MCF 10A (cell line): ENCODE data around the gene LRATD1. TPM values are rescaled to one million over a fixed set of nuclear protein-coding genes. Genes with fewer than 3 reads are reported as not detected.

Experiments
- BruUV-seq: library from RNA; stranded (reverse); fragments of 400-500 nt; replicated peaks from 2 replicates; lab custom pipeline; 2021; lab: Mats Ljungman, UMichigan
- CTCF ChIA-PET: fragments of 300-600 bp; sonication (Branson Sonifier 250); formaldehyde crosslinking; extraction: SDS; loops from one replicate; lab custom pipeline; 2021; ENCODE audit warnings: antibody characterized with exemption, inconsistent platforms; lab: Yijun Ruan, JAX
- POLR2A ChIA-PET: fragments of 300-600, 350-650 bp; sonication (Branson Sonifier 250); formaldehyde crosslinking; extraction: SDS; loops from one replicate; lab custom pipeline; 2020; ENCODE audit warnings: antibody characterized with exemption, inconsistent platforms; lab: Yijun Ruan, JAX
- DNase-seq: peaks from one replicate; pipeline ENCODE4 v3.0.0-alpha.2; 2018; ENCODE audit not compliant: unreplicated experiment
- H3K27ac Mint-ChIP-seq: one replicate; pipeline ENCODE4 v1.8.0; 2022; ENCODE audit warnings: mild to moderate bottlenecking, low read depth, mixed read lengths; ENCODE audit not compliant: unreplicated experiment
- H3K27me3 Mint-ChIP-seq: one replicate; pipeline ENCODE4 v1.8.0; 2022; ENCODE audit warnings: mixed read lengths; ENCODE audit not compliant: insufficient read depth, unreplicated experiment
- H3K36me3 Mint-ChIP-seq: one replicate; pipeline ENCODE4 v1.8.0; 2022; ENCODE audit warnings: mild to moderate bottlenecking, moderate library complexity, mixed read lengths; ENCODE audit not compliant: insufficient read depth, unreplicated experiment
- H3K4me1 Mint-ChIP-seq: one replicate; pipeline ENCODE4 v1.8.0; 2022; ENCODE audit warnings: mixed read lengths; ENCODE audit not compliant: insufficient read depth, unreplicated experiment
- H3K4me3 Mint-ChIP-seq: one replicate; pipeline ENCODE4 v1.8.0; 2022; ENCODE audit warnings: mild to moderate bottlenecking, moderate library complexity, mixed read lengths; ENCODE audit not compliant: unreplicated experiment
- H3K9me3 Mint-ChIP-seq: one replicate; pipeline ENCODE4 v1.8.0; 2022; ENCODE audit warnings: mixed read lengths; ENCODE audit not compliant: unreplicated experiment
- intact Hi-C: fragments of 100-400 bp; cut with micrococcal nuclease; formaldehyde crosslinking; loops from 2 replicates; pipeline ENCODE4 v1.14.1; 2022
- total RNA-seq: library from RNA; stranded (reverse); gene quantifications from 2 replicates; pipeline ENCODE4 v1.2.3, GENCODE V29; 2022
- TF ChIP-seq, protein P1 (sequence below): fragments of 200-600 bp; IDR thresholded peaks from one replicate; pipeline ENCODE4 v1.8.0; 2022; ENCODE audit warnings: antibody characterized with exemption, mild to moderate bottlenecking; ENCODE audit not compliant: unreplicated experiment

The LRATD1 gene
- total RNA-seq, 1 experiment from 2014 or later, result 2.2 TPM

DNA sequence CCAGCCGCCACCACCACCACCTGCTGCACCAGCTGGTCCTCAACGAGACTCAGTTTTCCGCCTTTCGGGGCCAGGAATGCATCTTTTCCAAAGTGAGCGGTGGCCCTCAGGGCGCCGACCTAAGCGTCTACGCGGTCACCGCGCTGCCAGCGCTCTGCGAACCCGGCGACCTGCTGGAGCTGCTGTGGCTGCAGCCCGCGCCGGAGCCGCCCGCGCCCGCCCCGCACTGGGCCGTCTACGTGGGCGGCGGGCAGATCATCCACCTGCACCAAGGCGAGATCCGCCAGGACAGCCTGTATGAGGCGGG, 1.6 kb downstream of the LRATD1 start:
- TF ChIP-seq, protein P1, sequence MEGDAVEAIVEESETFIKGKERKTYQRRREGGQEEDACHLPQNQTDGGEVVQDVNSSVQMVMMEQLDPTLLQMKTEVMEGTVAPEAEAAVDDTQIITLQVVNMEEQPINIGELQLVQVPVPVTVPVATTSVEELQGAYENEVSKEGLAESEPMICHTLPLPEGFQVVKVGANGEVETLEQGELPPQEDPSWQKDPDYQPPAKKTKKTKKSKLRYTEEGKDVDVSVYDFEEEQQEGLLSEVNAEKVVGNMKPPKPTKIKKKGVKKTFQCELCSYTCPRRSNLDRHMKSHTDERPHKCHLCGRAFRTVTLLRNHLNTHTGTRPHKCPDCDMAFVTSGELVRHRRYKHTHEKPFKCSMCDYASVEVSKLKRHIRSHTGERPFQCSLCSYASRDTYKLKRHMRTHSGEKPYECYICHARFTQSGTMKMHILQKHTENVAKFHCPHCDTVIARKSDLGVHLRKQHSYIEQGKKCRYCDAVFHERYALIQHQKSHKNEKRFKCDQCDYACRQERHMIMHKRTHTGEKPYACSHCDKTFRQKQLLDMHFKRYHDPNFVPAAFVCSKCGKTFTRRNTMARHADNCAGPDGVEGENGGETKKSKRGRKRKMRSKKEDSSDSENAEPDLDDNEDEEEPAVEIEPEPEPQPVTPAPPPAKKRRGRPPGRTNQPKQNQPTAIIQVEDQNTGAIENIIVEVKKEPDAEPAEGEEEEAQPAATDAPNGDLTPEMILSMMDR, result no peak
- BruUV-seq, result no TSS peak
- intact Hi-C loops, result loop anchor here (1.0 to 10.0 kb wide), 9 partner anchors 123 to 1577 kb away; no protein-coding TSS in a partner anchor
- no peaks in the 10 kb centered on the region for H3K27me3 Mint-ChIP-seq
- peaks cover 5% of the 10 kb centered on the region for H3K36me3 Mint-ChIP-seq
- H3K4me3 Mint-ChIP-seq, result peak overlapping the region; percentile 75
- DNase-seq, result no peak
- peaks cover 17% of the 10 kb centered on the region for H3K4me1 Mint-ChIP-seq
- H3K9me3 Mint-ChIP-seq, result no peaks in the 10 kb centered on the region
- H3K27ac Mint-ChIP-seq, result peak overlapping the region; percentile 88
- ChIA-PET POLR2A (interaction anchor here (0.7 to 1.3 kb wide), 5 partner anchors 98 to 337 kb away, joined by 3 to 4 read pairs (median 3); no protein-coding TSS in a partner anchor), CTCF (interaction anchor here (0.6 to 2.7 kb wide), 28 partner anchors 10 to 1587 kb away, joined by 3 to 14 read pairs (median 4); no protein-coding TSS in a partner anchor)

DNA sequence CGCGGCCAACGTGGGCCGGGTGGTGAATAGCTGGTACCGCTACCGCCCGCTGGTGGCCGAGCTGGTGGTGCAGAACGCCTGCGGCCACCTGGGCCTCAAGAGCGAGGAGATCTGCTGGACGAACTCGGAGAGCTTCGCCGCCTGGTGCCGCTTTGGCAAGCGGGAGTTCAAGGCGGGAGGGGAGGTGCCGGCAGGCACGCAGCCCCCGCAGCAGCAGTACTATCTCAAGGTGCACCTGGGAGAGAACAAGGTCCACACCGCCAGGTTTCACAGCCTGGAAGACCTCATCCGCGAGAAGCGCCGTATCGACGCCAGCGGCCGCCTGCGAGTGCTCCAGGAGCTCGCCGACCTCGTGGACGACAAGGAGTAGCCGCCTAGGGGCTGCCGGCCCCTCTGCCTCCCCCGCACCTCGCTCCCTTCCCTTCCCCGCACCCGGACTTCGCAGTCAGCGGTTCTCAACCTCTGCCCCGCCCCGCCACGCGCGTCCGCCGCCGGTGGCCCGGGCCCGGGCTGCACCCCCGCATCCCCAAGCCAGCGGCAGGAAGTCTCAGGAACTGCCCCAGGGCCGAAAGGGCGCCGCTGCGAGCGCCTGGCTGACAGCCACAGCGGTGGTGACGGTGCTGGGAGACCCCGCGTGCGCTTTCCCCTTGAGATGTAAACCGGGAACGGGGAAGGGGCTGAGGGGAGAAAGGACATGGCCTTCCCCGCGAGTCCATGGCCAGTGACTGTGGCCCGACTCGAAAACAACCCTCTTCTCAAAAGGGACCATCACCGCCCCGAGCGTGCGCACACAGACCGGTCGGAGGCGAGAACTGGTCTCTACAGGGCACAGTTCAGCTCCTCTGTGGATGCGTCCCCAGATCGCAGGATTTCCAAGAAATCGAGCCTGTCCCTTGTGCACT, 2.2 kb downstream of the LRATD1 start:
- DNase-seq, result peak; percentile 88
- BruUV-seq, result TSS peak; percentile 7
- Mint-ChIP-seq H3K27me3 (no peaks in the 10 kb centered on the region), H3K9me3 (no peaks in the 10 kb centered on the region), H3K4me3 (peak overlapping the region; percentile 75), H3K36me3 (peaks cover 5% of the 10 kb centered on the region), H3K27ac (peak overlapping the region; percentile 88), H3K4me1 (peaks cover 13% of the 10 kb centered on the region)
- ChIA-PET POLR2A (interaction anchor here (0.6 to 1.4 kb wide), 12 partner anchors 14 to 943 kb away, joined by 3 to 9 read pairs (median 3); no protein-coding TSS in a partner anchor), CTCF (interaction anchor here (0.6 to 2.7 kb wide), 38 partner anchors 10 to 1644 kb away, joined by 3 to 14 read pairs (median 3); no protein-coding TSS in a partner anchor)
- TF ChIP-seq, protein P1, result peak; percentile 72
- intact Hi-C loops, result loop anchor here (1.0 to 10.0 kb wide), 11 partner anchors 122 to 1578 kb away; no protein-coding TSS in a partner anchor

DNA sequence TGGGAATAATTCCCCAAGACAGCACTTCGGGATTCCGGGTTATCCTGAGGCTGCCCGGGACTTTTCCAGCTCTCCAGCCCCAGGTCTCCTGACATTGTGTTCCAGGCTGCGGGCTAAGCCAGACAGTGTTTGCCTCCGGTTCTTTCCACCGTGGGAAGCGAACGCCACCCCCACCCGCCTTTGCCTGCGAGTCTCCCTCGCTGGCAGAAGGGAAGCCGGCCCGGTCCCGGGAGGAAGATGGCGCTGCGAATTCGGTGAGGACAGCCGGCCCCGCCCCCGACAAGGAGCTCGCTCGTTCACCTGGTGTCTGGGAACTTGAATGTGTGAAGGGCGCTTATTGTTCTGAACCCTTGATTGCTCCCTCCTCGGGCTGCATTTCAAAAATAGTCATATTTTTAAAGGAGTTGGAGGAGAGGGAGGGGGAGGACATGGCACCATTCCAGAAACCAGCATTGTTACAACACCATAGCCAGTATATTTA, 2.9 kb downstream of the LRATD1 start:
- intact Hi-C loops, result loop anchor here (2.0 to 10.0 kb wide), 8 partner anchors 121 to 1579 kb away; no protein-coding TSS in a partner anchor
- Mint-ChIP-seq H3K27ac (peak overlapping the region; percentile 88), H3K27me3 (no peaks in the 10 kb centered on the region), H3K4me3 (peak overlapping the region; percentile 75), H3K9me3 (no peaks in the 10 kb centered on the region), H3K4me1 (peaks cover 13% of the 10 kb centered on the region), H3K36me3 (peaks cover 5% of the 10 kb centered on the region)
- DNase-seq, result peak; percentile 93
- TF ChIP-seq, protein P1, result peak; percentile 5
- BruUV-seq, result no TSS peak
- POLR2A ChIA-PET, result interaction anchor here (0.6 to 1.4 kb wide), 12 partner anchors 9 to 1362 kb away, joined by 3 to 9 read pairs (median 3); no protein-coding TSS in a partner anchor
- CTCF ChIA-PET, result interaction anchor here (0.7 to 2.7 kb wide), 27 partner anchors 11 to 1644 kb away, joined by 3 to 14 read pairs (median 3); no protein-coding TSS in a partner anchor

DNA sequence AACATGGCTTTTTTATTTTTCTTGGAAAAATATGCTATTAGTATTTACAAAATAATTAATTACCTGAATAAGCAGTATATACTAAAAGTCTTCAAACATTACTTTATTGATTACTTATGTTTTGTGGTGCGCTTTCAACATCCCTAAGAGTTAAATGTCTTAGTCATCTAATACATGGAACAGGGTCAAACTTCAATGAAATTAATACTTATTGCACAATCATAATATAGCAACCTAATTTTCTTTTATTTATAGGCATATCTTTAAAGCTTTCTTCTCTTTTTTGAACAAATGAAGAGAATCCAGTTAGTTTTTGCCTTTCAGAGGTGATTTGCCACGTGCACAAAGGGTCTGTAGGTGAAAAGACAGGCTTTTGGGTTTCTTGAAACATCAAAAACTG, 6.0 kb downstream of the LRATD1 start:
- no TSS peak for BruUV-seq
- H3K36me3 Mint-ChIP-seq, result peaks cover 5% of the 10 kb centered on the region
- H3K27ac Mint-ChIP-seq, result no peak overlapping the region
- intact Hi-C loops, result loop anchor here (5.0 to 10.0 kb wide), 4 partner anchors 194 to 444 kb away; no protein-coding TSS in a partner anchor
- ChIA-PET POLR2A (no interaction called here), CTCF (interaction anchor here (0.5 to 1.6 kb wide), 3 partner anchors 35 to 434 kb away, joined by 3 read pairs; no protein-coding TSS in a partner anchor)
- no peaks in the 10 kb centered on the region for H3K27me3 Mint-ChIP-seq
- TF ChIP-seq, protein P1, result no peak
- peaks cover 6% of the 10 kb centered on the region for H3K4me1 Mint-ChIP-seq
- no peak for DNase-seq
- H3K4me3 Mint-ChIP-seq, result no peak overlapping the region
- H3K9me3 Mint-ChIP-seq, result no peaks in the 10 kb centered on the region
